Measurements from ENCODE around the gene RASD2. TPM values are rescaled to one million over a fixed set of nuclear protein-coding genes. Genes with fewer than 3 reads are reported as not detected.

The RASD2 gene
- total RNA-seq, 1 experiment from 2014 or later, result 3.1 TPM

DNA sequence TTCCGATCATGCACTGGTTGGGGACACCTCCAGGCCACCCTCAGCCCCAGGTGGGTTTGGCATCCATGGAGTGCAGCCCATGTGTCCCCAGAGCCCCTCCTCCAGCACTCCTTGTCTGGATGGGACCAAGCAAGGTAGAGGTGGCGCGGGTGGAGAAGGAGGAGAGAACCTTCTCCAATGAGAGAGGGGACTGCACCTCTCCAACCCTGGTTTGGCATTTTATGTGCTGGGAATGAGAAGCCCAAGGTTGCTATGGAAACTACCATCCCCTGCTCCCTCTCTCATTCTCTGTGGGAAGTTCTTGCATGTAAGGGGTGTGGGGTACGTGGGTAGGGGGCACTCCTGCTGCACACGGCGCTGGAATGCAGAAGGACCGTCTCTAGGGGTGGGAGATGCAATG lies 21.8 kb upstream of the RASD2 start:
- CTCF ChIA-PET, result interaction anchor here (1.1 to 1.3 kb wide), 4 partner anchors 23 to 65 kb away, joined by 3 to 6 read pairs (median 4); no protein-coding TSS in a partner anchor
- H3K4me1 Mint-ChIP-seq, result peaks cover 11% of the 10 kb centered on the region; the same call in 1 of the 2 replicates
- DNase-seq (ENCODE audit: low spot score), result no peak
- no peak overlapping the region for H3K4me3 Mint-ChIP-seq
- H3K9me3 Mint-ChIP-seq, result no peaks in the 10 kb centered on the region
- no peaks in the 10 kb centered on the region for H3K36me3 Mint-ChIP-seq
- H3K27me3 Mint-ChIP-seq (ENCODE audit: low read depth), result peaks cover 3% of the 10 kb centered on the region; the same call in 1 of the 2 replicates
- TF ChIP-seq, protein P1, sequence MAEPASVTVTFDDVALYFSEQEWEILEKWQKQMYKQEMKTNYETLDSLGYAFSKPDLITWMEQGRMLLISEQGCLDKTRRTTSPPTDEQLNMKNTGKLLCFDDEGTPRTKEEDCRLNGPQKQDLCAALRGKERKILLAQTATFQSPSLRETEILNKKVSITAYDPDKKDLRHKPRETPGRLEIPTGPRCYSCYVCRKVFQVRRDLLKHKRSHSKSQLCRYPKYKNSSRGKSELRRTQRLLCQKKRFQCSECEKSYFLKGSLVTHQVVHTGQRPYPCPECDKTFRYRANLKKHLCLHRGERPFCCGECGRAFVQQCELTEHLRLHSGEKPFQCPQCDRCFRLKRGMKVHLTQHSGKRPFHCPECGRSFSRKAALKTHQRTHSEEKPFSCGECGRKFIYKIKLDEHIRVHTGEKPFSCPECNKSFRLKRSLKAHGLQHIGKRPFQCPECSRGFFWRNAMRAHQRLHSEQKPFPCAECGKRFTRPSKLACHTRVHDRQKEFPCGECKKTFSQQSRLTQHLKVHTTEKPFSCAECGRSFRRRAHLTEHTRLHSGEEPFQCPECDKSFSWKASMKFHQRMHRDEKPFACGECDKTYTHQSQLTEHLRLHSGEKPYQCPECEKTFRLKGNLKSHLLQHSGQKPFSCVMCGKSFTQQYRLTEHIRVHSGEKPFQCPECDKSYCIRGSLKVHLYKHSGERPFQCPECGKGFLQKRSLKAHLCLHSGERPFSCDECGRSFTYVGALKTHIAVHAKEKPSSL (CRISPR knock-in tag; conservative IDR thresholded peaks at IDR 0.05), result no peak
- no peak overlapping the region for H3K27ac Mint-ChIP-seq
- POLR2A ChIA-PET, result no interaction called here
- ATAC-seq, result no peak

DNA sequence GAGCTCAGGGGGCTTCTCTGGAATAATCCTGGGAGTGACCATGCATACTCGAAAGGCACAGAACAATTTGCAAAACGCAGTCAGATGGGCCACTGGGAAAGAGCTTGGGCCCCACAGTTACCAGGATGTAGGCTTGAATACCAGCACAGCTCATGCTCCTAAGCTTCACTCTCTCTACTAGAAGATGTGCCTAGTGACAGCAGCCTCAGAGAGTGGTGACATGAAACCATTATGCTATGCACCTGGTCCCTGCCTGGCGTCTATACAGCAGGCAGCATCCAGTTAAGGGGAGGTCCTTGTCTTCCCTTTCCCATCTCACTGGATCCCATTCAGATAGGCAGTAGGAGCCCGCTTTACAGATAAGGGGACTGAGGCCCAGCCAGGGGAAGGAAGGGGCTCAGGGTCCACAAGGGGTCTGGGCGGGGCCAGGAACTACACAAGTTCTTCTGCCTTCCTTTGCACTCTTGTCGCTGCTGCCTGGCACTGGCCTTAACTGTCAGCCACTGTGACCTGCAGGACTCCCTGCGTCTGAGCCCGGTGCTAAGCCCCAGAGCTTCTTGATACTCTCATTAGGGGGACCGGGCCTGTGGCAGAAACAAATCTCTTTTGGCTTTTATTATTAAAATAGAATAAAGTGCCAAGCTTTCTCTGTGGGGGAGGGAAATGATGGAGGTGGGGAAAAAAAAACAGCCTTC lies 21.2 kb upstream of the RASD2 start:
- H3K4me3 Mint-ChIP-seq, result no peak overlapping the region
- ATAC-seq (no peak), DNase-seq (ENCODE audit: low spot score) (no peak)
- no peaks in the 10 kb centered on the region for H3K36me3 Mint-ChIP-seq
- H3K27ac Mint-ChIP-seq, result no peak overlapping the region
- H3K27me3 Mint-ChIP-seq (ENCODE audit: low read depth), result peaks cover 3% of the 10 kb centered on the region; the same call in 1 of the 2 replicates
- TF ChIP-seq SP1 (CRISPR knock-in tag; conservative IDR thresholded peaks at IDR 0.05) (no peak), JAZF1 (CRISPR knock-in tag; IDR thresholded peaks at IDR 0.05) (no peak), ESRRA (CRISPR knock-in tag; IDR thresholded peaks at IDR 0.05; ENCODE audit: borderline replicate concordance) (no peak)
- TF ChIP-seq, protein P2, sequence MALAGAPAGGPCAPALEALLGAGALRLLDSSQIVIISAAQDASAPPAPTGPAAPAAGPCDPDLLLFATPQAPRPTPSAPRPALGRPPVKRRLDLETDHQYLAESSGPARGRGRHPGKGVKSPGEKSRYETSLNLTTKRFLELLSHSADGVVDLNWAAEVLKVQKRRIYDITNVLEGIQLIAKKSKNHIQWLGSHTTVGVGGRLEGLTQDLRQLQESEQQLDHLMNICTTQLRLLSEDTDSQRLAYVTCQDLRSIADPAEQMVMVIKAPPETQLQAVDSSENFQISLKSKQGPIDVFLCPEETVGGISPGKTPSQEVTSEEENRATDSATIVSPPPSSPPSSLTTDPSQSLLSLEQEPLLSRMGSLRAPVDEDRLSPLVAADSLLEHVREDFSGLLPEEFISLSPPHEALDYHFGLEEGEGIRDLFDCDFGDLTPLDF (CRISPR knock-in tag; IDR thresholded peaks at IDR 0.05), result no peak
- TF ChIP-seq, protein P3, sequence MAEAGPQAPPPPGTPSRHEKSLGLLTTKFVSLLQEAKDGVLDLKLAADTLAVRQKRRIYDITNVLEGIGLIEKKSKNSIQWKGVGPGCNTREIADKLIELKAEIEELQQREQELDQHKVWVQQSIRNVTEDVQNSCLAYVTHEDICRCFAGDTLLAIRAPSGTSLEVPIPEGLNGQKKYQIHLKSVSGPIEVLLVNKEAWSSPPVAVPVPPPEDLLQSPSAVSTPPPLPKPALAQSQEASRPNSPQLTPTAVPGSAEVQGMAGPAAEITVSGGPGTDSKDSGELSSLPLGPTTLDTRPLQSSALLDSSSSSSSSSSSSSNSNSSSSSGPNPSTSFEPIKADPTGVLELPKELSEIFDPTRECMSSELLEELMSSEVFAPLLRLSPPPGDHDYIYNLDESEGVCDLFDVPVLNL (CRISPR knock-in tag; IDR thresholded peaks at IDR 0.05; ENCODE audit: borderline replicate concordance, low read depth), result no peak
- H3K4me1 Mint-ChIP-seq, result peaks cover 11% of the 10 kb centered on the region; the same call in 1 of the 2 replicates
- ChIA-PET POLR2A (no interaction called here), CTCF (interaction anchor here (0.9 to 1.3 kb wide), 4 partner anchors 22 to 93 kb away, joined by 4 to 6 read pairs (median 4); no protein-coding TSS in a partner anchor)
- H3K9me3 Mint-ChIP-seq, result no peaks in the 10 kb centered on the region

DNA sequence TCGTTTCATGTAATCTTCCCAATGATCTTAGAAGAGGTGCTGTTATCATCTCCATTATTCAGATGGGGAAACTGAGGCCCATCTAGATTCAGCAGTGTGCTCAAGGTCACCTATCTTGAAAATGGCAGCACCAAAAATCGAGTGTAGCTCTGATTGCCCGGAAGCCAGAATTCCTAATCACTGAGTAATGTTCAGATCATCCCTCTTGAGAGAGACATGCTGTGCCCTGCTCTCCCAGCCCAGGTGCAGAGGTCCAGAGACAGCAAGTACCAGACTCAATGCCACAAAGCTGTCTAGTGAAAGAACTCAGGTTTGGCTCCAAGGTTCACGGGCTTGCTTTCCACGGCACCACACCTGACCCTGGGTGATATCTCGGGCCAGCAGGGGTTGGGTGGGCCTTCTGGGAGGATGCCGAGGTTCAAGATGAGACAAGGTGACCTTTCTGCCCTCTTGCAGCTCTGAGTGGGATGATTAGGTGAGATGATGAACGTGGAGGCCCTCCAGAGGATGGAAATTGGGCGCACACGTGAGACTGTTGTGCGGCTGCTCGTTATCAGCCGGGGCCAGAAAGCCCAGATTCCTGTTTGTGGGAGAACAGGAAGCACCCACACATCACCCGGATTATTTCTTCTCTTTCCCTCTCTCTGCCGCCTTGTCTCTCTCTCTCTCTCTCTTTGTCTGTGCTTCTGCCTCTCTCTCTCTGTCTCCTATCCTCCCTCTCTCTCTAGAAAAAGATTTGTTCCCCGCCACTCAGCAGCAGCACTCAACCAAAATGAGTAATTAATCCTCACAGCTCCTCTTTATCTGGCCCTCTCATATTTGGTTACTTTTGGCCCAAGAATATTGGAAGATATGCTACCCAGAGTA lies 19.0 kb upstream of the RASD2 start:
- TF ChIP-seq ZNF263 (CRISPR knock-in tag; IDR thresholded peaks at IDR 0.05; ENCODE audit: low read depth), result no peak
- TF ChIP-seq, protein P4, sequence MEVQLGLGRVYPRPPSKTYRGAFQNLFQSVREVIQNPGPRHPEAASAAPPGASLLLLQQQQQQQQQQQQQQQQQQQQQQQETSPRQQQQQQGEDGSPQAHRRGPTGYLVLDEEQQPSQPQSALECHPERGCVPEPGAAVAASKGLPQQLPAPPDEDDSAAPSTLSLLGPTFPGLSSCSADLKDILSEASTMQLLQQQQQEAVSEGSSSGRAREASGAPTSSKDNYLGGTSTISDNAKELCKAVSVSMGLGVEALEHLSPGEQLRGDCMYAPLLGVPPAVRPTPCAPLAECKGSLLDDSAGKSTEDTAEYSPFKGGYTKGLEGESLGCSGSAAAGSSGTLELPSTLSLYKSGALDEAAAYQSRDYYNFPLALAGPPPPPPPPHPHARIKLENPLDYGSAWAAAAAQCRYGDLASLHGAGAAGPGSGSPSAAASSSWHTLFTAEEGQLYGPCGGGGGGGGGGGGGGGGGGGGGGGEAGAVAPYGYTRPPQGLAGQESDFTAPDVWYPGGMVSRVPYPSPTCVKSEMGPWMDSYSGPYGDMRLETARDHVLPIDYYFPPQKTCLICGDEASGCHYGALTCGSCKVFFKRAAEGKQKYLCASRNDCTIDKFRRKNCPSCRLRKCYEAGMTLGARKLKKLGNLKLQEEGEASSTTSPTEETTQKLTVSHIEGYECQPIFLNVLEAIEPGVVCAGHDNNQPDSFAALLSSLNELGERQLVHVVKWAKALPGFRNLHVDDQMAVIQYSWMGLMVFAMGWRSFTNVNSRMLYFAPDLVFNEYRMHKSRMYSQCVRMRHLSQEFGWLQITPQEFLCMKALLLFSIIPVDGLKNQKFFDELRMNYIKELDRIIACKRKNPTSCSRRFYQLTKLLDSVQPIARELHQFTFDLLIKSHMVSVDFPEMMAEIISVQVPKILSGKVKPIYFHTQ (CRISPR knock-in tag; IDR thresholded peaks at IDR 0.05), result no peak
- TF ChIP-seq, protein P5, sequence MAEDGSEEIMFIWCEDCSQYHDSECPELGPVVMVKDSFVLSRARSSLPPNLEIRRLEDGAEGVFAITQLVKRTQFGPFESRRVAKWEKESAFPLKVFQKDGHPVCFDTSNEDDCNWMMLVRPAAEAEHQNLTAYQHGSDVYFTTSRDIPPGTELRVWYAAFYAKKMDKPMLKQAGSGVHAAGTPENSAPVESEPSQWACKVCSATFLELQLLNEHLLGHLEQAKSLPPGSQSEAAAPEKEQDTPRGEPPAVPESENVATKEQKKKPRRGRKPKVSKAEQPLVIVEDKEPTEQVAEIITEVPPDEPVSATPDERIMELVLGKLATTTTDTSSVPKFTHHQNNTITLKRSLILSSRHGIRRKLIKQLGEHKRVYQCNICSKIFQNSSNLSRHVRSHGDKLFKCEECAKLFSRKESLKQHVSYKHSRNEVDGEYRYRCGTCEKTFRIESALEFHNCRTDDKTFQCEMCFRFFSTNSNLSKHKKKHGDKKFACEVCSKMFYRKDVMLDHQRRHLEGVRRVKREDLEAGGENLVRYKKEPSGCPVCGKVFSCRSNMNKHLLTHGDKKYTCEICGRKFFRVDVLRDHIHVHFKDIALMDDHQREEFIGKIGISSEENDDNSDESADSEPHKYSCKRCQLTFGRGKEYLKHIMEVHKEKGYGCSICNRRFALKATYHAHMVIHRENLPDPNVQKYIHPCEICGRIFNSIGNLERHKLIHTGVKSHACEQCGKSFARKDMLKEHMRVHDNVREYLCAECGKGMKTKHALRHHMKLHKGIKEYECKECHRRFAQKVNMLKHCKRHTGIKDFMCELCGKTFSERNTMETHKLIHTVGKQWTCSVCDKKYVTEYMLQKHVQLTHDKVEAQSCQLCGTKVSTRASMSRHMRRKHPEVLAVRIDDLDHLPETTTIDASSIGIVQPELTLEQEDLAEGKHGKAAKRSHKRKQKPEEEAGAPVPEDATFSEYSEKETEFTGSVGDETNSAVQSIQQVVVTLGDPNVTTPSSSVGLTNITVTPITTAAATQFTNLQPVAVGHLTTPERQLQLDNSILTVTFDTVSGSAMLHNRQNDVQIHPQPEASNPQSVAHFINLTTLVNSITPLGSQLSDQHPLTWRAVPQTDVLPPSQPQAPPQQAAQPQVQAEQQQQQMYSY (CRISPR knock-in tag; IDR thresholded peaks at IDR 0.05), result no peak
- Mint-ChIP-seq H3K4me3 (no peak overlapping the region), H3K9me3 (no peaks in the 10 kb centered on the region), H3K36me3 (no peaks in the 10 kb centered on the region), H3K27me3 (ENCODE audit: low read depth) (peaks cover 2% of the 10 kb centered on the region; the same call in 1 of the 2 replicates), H3K27ac (no peak overlapping the region), H3K4me1 (peaks cover 11% of the 10 kb centered on the region; the same call in 1 of the 2 replicates)
- ChIA-PET CTCF (interaction anchor here (0.7 to 1.6 kb wide), 3 partner anchors 17 to 401 kb away, joined by 3 to 4 read pairs (median 3); no protein-coding TSS in a partner anchor), POLR2A (no interaction called here)
- no peak for ATAC-seq
- no peak for DNase-seq (ENCODE audit: low spot score)
